Transverse colon (tissue), 3 donors: ENCODE data around the gene ARHGEF7.

Source experiments
- POLR2A ChIP-seq: fragments of 450-650 bp; IDR thresholded peaks from one replicate; pipeline ENCODE4 v1.6.1; 2016; ENCODE audit warnings: antibody characterized with exemption, mild to moderate bottlenecking, moderate library complexity
- TF ChIP-seq, protein P1 (sequence below), 5 experiments: fragments of 200-600 bp in 3 of 5; fragments of 450-650 bp in 2 of 5; sonication (generic) in 3 of 5; IDR thresholded peaks; 1 replicate in 2 of 5; 2 replicates in 3 of 5; pipeline ENCODE4 v1.5.1; 2016 to 2017; ENCODE audit warnings: antibody characterized with exemption in 5 of 5, inconsistent platforms in 3 of 5, mild to moderate bottlenecking in 2 of 5, moderate library complexity in 1 of 5

DNA sequence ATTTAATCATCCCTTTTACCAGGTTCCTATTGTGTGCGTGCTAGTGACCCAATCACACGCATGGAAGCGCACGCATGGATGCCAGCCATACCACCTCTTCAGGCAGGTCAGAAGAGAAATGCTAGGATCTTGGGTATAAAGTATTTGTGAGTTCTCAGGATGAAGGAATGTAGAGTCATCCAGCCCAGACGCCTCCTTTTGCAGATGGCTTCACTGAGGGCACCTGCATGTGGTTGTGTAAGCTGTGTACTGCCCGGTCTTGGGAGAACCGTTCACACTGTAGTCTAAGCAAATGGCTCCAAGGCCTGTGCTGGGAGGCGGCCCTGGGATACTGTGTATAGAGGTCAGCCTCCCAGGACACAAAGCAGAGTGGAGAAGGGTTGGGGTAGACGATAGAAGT, 7.5 kb downstream of the ARHGEF7 start:
- TF ChIP-seq POLR2A: no peak
- TF ChIP-seq, protein P1, sequence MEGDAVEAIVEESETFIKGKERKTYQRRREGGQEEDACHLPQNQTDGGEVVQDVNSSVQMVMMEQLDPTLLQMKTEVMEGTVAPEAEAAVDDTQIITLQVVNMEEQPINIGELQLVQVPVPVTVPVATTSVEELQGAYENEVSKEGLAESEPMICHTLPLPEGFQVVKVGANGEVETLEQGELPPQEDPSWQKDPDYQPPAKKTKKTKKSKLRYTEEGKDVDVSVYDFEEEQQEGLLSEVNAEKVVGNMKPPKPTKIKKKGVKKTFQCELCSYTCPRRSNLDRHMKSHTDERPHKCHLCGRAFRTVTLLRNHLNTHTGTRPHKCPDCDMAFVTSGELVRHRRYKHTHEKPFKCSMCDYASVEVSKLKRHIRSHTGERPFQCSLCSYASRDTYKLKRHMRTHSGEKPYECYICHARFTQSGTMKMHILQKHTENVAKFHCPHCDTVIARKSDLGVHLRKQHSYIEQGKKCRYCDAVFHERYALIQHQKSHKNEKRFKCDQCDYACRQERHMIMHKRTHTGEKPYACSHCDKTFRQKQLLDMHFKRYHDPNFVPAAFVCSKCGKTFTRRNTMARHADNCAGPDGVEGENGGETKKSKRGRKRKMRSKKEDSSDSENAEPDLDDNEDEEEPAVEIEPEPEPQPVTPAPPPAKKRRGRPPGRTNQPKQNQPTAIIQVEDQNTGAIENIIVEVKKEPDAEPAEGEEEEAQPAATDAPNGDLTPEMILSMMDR (IDR thresholded peaks at IDR 0.05): no peak
